Right forelimb (tissue), 1 donor: ENCODE measurements around the gene ABCG1.

Source experiments
- DNase-seq: peaks from one replicate; pipeline ENCODE4 v3.0.0-alpha.2; 2018

ABCG1 gene

DNA sequence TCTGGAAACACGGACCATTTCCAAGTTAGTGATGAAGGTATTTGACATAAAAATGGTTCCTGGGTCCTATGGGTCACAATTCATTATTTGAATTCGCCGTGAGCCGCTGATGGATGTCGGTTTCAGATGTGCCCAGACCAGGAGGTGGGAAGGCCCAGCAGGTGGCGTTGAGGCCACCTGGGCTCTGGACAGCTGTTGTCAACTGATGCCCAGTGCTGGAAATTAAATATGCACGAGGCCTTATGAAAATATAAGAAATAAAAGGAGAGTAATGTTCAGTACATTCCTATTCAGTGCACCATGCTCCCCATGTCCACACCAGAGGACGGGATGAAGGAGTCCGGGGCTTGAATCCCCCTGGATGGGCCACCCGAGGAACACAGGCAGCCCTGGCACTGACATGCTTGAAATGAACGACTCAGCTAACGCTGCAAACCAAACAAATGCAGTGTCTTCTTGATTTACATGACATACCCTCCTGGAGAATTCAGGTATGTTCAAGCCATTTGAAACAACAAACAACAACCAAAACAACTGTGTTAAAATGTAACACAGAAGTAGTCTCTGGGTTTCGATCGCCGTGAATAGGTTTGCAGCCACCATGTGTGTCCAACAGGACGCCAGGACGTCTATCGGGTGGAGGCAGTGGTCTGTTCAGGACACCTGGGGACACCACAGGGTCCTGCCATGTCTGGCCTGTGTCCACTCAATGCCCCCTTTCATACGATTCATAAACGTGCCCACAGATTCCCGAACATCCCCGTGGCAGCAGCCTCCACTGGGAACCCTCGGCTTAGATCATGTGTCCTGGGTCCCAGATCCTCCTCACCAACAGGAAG is 90.2 kb downstream of the ABCG1 start:
- peak; percentile 34 for DNase-seq

GRCh38 chr21:42309753-42310213 is 90.8 kb downstream of the ABCG1 start:
- DNase-seq = peak; percentile 75

DNA sequence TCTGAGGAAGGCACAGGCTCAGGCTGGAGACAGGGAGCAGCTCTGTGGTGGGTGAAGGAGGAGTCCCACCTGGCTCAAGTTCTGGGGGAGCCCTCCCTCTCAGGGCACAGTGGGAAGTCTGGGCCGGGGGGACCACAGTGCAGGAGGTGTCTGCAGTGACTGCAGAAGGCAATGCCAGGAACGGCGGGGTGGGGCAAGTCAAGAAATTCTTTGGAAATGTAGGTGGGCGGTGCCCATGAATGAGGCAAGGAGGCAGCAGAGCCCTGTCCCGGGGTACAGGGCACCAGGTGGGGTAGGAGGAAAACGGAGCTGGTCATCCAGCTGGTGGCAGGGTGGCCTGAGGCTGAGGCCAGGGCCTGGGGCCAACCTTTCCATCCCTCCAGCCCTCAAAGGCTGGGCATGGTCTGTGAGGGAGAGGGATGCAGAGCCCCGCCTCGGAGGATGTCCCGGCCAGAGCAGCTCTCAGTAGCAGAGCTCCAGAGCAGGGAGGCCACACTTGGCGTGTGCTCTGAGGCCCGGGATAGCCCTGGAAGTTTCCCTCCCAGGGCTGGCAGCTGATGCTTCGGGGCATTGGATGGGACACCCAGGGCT is 91.6 kb downstream of the ABCG1 start:
- peak; percentile 42 for DNase-seq

DNA sequence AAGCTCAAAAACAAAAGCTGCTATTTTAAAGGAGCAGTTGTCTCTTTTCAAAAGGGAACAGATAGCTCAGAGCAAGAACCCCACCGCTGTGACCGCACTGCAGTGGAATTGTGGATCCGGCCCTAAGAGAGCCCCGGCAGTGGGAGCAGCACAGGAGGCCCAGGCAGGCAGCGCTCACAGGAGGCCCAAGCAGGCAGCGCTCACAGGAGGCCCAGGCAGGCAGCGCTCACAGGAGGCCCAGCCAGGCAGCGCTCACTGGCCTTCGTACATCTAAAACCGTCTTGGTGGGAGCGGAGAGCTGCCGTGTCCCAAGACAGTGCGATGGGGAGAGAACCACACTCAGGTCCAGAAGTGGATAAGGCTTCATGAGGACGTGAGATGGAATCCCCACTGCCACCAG is 92.2 kb downstream of the ABCG1 start:
- peak; percentile 41 for DNase-seq

GRCh38 chr21:42311816-42312625 is 93.1 kb downstream of the ABCG1 start:
- peak; percentile 41 for DNase-seq

DNA sequence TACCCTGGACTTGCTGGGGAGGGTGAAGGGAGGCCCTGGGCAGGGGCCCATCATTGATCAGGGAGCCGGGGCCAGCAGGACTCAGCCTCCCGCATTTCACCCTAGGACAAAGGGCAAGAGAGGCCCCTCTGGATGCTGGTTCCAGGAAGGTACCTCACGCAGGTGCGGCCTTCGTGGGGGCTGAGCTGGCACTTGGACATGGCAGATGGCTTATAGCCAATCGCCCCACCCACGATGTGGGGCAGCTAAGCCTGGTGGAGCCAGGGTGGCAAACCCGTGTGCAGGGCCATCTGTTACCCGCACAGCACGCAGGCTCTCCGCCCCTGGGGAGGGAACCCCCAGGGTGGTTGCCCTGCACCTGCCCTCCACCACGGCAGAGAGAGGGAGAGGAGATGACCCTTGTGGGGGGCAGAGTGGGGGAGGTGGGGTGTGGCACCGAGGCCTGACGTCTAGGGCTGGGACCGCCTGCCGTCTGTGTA is 93.7 kb downstream of the ABCG1 start:
- DNase-seq = no peak

DNA sequence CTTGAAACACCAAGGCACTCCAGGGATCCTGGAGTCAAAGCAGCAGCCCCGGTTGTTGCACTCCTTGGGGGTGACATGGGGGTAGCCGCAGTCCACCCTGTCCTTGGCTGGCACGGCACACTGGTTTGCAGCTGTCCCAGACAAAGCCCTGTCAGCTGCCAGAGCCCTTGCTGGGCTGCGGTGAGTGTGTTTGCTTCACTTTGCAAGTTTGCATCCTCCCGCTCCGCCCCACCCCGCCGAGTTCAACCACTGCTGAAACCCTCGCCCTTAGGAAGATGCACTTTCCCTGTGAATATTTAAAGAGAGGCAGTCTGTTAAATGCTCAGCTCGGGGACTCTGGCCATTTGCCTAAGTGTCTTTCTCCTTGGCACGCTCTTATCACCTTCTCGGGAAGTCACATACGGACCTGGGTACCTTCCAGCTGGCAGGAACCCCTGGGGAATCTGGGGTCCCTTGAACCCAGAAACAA is 94.6 kb downstream of the ABCG1 start:
- no peak for DNase-seq

GRCh38 chr21:42314616-42315295 is 95.8 kb downstream of the ABCG1 start:
- no peak for DNase-seq

- peak; percentile 47 for DNase-seq
Measured at GRCh38 chr21:42315296-42315891, 96.5 kb downstream of the ABCG1 start, which contains the start of gene TFF3. Gene TFF3, minus strand, starts transcription at chr21:42315409. Its CDS starts 35 bp downstream, at chr21:42315374.

DNA sequence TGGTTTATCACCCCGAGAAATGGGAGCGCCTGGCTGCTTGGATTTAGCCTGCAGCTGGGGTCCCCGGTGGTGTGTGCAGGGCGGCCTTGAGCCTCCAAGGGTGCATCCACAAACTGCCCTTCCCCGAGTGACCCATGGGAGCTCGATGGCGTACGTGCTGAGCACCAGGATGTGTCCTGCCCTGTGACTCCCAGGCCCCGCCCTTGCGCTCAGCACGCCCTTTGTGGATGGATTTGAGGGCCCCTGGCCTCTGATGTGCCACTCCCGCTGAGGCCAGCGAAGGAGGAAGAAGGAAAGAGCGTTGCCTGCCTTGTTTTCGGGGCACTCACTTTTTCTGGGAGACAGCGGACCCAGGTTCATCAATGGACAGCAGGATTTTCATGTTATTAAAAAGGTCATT is 98.0 kb downstream of the ABCG1 start:
- no peak for DNase-seq

DNA sequence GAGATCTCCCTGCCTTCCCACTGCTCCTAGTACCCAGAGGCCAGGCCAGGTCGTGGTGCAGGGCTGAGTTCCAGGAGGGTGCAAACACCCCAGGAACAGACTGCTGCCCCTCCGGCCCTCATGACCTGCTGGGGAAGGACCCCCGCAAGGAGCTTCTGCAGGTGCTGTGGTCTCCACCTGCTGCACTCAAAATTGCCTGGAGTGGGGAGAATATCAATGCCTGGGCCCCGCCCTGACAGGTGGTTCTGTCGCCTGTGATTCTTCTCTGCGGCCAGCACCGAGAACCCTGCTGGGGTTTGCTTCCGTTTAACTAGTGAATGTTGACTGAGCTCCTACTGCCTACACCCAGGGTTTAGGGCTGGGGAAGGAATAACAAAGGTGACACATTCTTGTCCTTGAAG is 98.4 kb downstream of the ABCG1 start:
- DNase-seq = no peak

GRCh38 chr21:42317826-42318746 is 99.1 kb downstream of the ABCG1 start:
- no peak for DNase-seq

DNA sequence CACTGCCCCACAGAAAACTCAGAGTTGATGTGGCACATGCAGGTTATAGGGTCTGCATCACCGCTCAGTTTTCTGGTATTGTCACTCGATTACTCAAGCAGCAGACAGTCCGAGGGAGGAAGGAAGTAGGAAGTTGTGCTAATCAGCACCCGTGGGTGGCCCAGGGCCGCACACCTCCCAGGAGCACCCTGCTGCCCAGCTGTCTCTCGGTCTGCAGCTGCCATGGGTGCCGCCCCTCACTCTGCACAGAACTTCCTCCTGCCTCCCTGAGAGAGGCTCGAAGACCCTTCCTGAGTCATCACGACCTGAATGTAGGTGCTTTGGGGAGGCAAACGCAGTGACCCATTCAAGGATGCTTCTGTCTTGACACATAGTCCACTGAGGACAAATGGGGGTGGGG is 100.4 kb downstream of the ABCG1 start:
- DNase-seq = no peak

- no peak for DNase-seq
Measured at GRCh38 chr21:42319851-42320572, 101.1 kb downstream of the ABCG1 start.

DNA sequence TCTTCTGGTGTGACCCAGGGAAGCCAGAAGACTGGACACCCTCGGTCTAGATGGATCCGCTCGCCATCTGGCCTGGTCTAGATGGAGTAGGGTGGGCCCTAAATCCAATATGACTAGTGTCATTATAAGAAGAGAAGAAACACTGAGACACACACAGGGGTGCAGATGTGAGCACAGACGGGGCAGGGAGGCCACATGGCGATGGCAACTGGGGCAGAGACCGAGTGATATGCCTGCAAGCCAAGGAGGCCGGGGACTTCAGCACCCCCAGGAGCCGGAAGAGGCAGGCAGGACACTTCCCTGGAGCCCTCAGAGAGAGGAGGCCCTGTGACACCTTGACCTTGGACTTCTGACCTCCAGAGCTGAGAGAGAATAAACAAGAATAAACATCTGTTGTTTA is 101.9 kb downstream of the ABCG1 start:
- DNase-seq = no peak

DNA sequence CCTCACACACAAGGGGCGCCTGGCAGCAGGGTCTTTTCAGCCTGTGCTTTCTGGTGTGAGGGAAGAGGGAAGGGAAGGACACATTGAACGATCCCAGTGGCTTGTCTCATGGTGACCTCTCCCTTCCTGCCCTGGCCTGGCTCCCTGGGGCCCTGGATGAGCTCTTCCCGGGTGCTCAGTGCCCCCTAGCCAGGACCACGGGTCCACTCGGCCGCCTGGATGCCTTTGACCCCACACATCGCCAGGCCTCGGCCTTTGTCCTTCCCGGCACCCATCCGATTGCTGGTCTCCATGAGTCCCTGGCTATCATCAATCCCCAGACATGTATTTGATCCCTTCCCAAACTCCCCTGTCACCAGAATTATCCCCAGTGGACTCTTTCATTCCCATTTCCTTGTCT is 102.3 kb downstream of the ABCG1 start:
- no peak for DNase-seq

- no peak for DNase-seq
Measured at GRCh38 chr21:42321845-42322244, 102.9 kb downstream of the ABCG1 start.

- DNase-seq = no peak
Measured at GRCh38 chr21:42324896-42325295, 106.0 kb downstream of the ABCG1 start.

- no peak for DNase-seq
Measured at GRCh38 chr21:42330380-42331371, 111.7 kb downstream of the ABCG1 start.
